Measurements from ENCODE around the gene APOBEC3F.

The APOBEC3F gene

GRCh38 chr22:39080052-39080762, 39.5 kb downstream of the APOBEC3F start:
- no peak for TF ChIP-seq CTCF (IDR thresholded peaks at IDR 0.05; ENCODE audit: borderline replicate concordance, insufficient read depth, low read depth, low read length)
- H3K4me3 ChIP-seq (ENCODE audit: low read depth, low read length) = peak overlapping the region; percentile 11

GRCh38 chr22:39081016-39081415, 40.4 kb downstream of the APOBEC3F start:
- no peak for TF ChIP-seq CTCF (IDR thresholded peaks at IDR 0.05; ENCODE audit: borderline replicate concordance, insufficient read depth, low read depth, low read length)
- no peak overlapping the region for H3K4me3 ChIP-seq (ENCODE audit: low read depth, low read length)

- TF ChIP-seq CTCF (IDR thresholded peaks at IDR 0.05; ENCODE audit: borderline replicate concordance, insufficient read depth, low read depth, low read length) = no peak
- no peak overlapping the region for H3K4me3 ChIP-seq (ENCODE audit: low read depth, low read length)
These were observed 40.9 kb downstream of the APOBEC3F start for GRCh38 chr22:39081598-39081997.

- TF ChIP-seq CTCF (IDR thresholded peaks at IDR 0.05; ENCODE audit: borderline replicate concordance, insufficient read depth, low read depth, low read length) = no peak
- H3K4me3 ChIP-seq (ENCODE audit: low read depth, low read length) = no peak overlapping the region
These were observed 42.8 kb downstream of the APOBEC3F start for GRCh38 chr22:39083212-39084165.

DNA sequence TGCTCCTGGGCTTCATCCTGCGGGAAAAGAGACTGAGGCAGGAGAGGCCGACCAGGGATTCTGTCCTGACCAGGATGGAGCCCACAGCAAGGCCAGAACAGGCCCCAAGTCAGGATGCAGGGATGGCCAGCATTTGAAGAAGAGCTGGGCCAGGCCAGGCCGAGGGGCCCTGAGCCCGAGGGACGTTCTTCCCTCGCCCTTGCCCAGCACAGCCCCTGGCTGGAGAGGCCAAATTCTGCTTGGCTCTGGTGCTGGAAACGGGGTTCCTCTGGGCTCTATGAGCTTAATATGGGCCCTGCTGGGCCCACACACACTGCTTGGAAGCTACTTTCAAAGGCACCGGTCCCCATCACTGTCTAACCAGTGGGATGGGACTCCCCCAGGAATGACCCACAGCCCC, 44.0 kb downstream of the APOBEC3F start:
- H3K4me3 ChIP-seq (ENCODE audit: low read depth, low read length) = no peak overlapping the region
- TF ChIP-seq CTCF (IDR thresholded peaks at IDR 0.05; ENCODE audit: borderline replicate concordance, insufficient read depth, low read depth, low read length) = no peak

GRCh38 chr22:39087098-39087497, 46.4 kb downstream of the APOBEC3F start:
- H3K4me3 ChIP-seq (ENCODE audit: low read depth, low read length) = no peak overlapping the region
- TF ChIP-seq CTCF (IDR thresholded peaks at IDR 0.05; ENCODE audit: borderline replicate concordance, insufficient read depth, low read depth, low read length) = no peak

All from GM12875 (cell line).